ENCODE measurements around the gene PCMTD2.

- TF ChIP-seq, protein P1, sequence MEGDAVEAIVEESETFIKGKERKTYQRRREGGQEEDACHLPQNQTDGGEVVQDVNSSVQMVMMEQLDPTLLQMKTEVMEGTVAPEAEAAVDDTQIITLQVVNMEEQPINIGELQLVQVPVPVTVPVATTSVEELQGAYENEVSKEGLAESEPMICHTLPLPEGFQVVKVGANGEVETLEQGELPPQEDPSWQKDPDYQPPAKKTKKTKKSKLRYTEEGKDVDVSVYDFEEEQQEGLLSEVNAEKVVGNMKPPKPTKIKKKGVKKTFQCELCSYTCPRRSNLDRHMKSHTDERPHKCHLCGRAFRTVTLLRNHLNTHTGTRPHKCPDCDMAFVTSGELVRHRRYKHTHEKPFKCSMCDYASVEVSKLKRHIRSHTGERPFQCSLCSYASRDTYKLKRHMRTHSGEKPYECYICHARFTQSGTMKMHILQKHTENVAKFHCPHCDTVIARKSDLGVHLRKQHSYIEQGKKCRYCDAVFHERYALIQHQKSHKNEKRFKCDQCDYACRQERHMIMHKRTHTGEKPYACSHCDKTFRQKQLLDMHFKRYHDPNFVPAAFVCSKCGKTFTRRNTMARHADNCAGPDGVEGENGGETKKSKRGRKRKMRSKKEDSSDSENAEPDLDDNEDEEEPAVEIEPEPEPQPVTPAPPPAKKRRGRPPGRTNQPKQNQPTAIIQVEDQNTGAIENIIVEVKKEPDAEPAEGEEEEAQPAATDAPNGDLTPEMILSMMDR (IDR thresholded peaks at IDR 0.05), result no peak
- TF ChIP-seq POLR2A (IDR thresholded peaks at IDR 0.05; ENCODE audit: low read depth) (no peak), EP300 (IDR thresholded peaks at IDR 0.05) (no peak)
Observed at GRCh38 chr20:64232794-64233193, 22.8 kb upstream of the PCMTD2 start.
